Spleen (tissue), 11 donors: ENCODE data around the gene OXT. TPM values are rescaled to one million over a fixed set of nuclear protein-coding genes. Genes with fewer than 3 reads are reported as not detected.

ENCODE experiments used
- DNase-seq: peaks from one replicate; pipeline ENCODE4 v3.0.0-alpha.2; 2020
- H3K27ac ChIP-seq, 8 donors: fragments of 200-600 bp; sonication (generic) in 7 of 8; 1 replicate in 4 of 8; 2 replicates in 4 of 8; pipeline versions ENCODE4 v1.5.0 to v1.8.0; 2016 to 2021; ENCODE audit warnings: inconsistent platforms in 4 of 8, mild to moderate bottlenecking in 4 of 8, moderate library complexity in 1 of 8
- H3K27me3 ChIP-seq, 7 donors: fragments of 200-600 bp; sonication (generic) in 6 of 7; replicated peaks in 1 of 7; 1 replicate in 4 of 7; 2 replicates in 3 of 7; pipeline versions ENCODE4 v1.5.0 to v1.8.0; 2016 to 2021; ENCODE audit warnings: inconsistent platforms in 3 of 7, mild to moderate bottlenecking in 1 of 7
- H3K36me3 ChIP-seq, 6 donors: fragments of 200-600 bp; sonication (generic) in 5 of 6; 1 replicate in 4 of 6; 2 replicates in 2 of 6; pipeline versions ENCODE4 v1.5.0 to v1.8.0; 2016 to 2021; ENCODE audit warnings: inconsistent platforms in 2 of 6
- H3K4me1 ChIP-seq, 6 donors: fragments of 200-600 bp; sonication (generic) in 5 of 6; 1 replicate in 3 of 6; 2 replicates in 3 of 6; pipeline versions ENCODE4 v1.5.0 to v1.8.0; 2016 to 2021; ENCODE audit warnings: inconsistent platforms in 3 of 6
- H3K4me3 ChIP-seq, 8 donors: fragments of 200-600 bp; sonication (generic) in 7 of 8; 1 replicate in 4 of 8; 2 replicates in 4 of 8; pipeline versions ENCODE4 v1.5.0 to v1.8.0; 2016 to 2021; ENCODE audit warnings: inconsistent platforms in 4 of 8, mild to moderate bottlenecking in 4 of 8, moderate library complexity in 2 of 8
- H3K9me3 ChIP-seq, 8 donors: fragments of 200-600 bp; sonication (generic) in 7 of 8; 1 replicate in 4 of 8; 2 replicates in 4 of 8; pipeline versions ENCODE4 v1.5.0 to v1.8.0; 2016 to 2021; ENCODE audit warnings: inconsistent platforms in 4 of 8
- POLR2A ChIP-seq, 3 donors: fragments of 450-650 bp; IDR thresholded peaks; one replicate each; pipeline ENCODE4 v1.5.1; 2017; ENCODE audit warnings: antibody characterized with exemption in 3 of 3, mild to moderate bottlenecking in 1 of 3
- POLR2AphosphoS5 ChIP-seq, 3 donors: sonication (generic); formaldehyde crosslinking; IDR thresholded peaks; one replicate each; pipeline ENCODE4 v1.5.1; 2017; ENCODE audit warnings: antibody characterized with exemption in 3 of 3
- WGBS, 5 donors: extraction: QIAGEN DNeasy Blood & Tissue Kit in 3 of 5; methylation state at CpG; one replicate each; pipeline versions ENCODE4 v1.1.5 to v1.1.7; 2013 to 2018; 5-methylcytosine and 5-hydroxymethylcytosine counted together
- intact Hi-C: fragments of 100-400 bp; cut with DNase I; formaldehyde crosslinking; loops from one replicate; pipeline ENCODE4 v1.15.0; 2023; ENCODE audit warnings: low total_unique reads
- polyA plus RNA-seq, 3 donors: library from polyadenylated mRNA; stranded (reverse); fragments of 200-250 nt; gene quantifications; one replicate each; pipeline ENCODE4 v1.2.1, GENCODE V29; 2013
- total RNA-seq, 7 donors: library from RNA; depleted of rRNA in 3 of 7; stranded (reverse); fragments of >200 nt in 3 of 7; fragmentation: NEBNext Ultra II Directional in 4 of 7; extraction: Animal tissue kit (Norgen Biotek cat#: 25700) in 4 of 7; gene quantifications; one replicate each; pipeline versions ENCODE4 v1.1.0 to v1.2.1, GENCODE V29; 2016 to 2021
- TF ChIP-seq, protein P1 (sequence below), 11 experiments: fragments of 200-600 bp in 7 of 11; fragments of 450-650 bp in 4 of 11; sonication (generic) in 4 of 11; IDR thresholded peaks in 8 of 11; conservative IDR thresholded peaks in 3 of 11; 1 replicate in 7 of 11; 2 replicates in 4 of 11; pipeline versions ENCODE4 v1.4.0 to v1.8.0; 2016 to 2021; ENCODE audit warnings: antibody characterized with exemption in 11 of 11, inconsistent platforms in 4 of 11, mild to moderate bottlenecking in 1 of 11
- donor health status: healthy with polysubstance abuse.
- donor health status: DM: no; HTN: no; CAD: no; lungs with moderate emphysema.
- donor health status: DM: no; HTN: no; CAD: no.
- donor health status: Bipolar disorder and iron deficiency.
- donor health status: healthy.
- donor health status: DM: no; HTN: no; CAD: no.
- donor health status: DM: yes; HTN: yes; CAD: no.

The OXT gene
- total and polyA plus RNA-seq, 10 donors, result 0.68 to 1.00 TPM; not detected in 8

DNA sequence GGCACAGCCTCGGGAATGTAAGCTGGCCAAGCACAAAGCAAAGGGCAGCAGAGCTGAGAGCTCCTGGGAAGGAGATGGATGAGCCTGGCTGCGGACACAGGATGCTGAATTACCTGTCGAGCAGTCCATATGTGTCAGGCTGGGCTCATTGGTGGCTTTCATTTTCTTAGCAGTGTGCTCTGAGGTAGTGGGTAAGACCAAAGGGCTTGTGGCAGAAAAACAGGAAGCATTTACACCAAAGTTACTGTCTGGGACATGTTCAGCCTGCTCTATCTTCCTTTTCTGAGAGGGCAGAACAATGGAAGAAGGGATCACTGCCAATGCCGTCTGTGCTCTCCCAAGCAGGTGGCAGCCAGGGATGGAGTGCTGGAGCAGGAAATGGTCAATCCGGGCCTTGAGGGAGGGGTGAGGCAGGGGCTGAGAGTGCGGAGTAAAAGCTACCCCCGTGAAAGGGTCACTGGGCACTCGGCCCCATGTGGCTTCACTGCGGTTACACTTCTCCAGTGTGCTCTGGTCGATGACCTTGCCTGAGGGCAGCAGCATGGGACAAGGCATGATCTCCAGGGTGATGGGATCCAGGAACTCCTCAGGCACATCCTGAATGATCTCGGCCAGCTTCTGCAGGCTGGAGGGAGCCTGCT lies 50.0 kb downstream of the OXT start:
- Histone ChIP-seq H3K9me3 (peaks cover 0 to 34% (median 12%) of the 10 kb centered on the region in 8 donors), H3K4me3 (no peak overlapping the region), H3K36me3 (peaks cover 0 to 64% (median 19%) of the 10 kb centered on the region in 6 donors), H3K27me3 (no peaks in the 10 kb centered on the region), H3K27ac (peak overlapping the region in 5 of 8 donors; percentile 9 to 69 (median 34)), H3K4me1 (peaks cover 0 to 46% (median 10%) of the 10 kb centered on the region in 6 donors)
- no peak for DNase-seq
- TF ChIP-seq POLR2AphosphoS5 (IDR thresholded peaks at IDR 0.05) (no peak), POLR2A (IDR thresholded peaks at IDR 0.05) (no peak)
- TF ChIP-seq, protein P1, sequence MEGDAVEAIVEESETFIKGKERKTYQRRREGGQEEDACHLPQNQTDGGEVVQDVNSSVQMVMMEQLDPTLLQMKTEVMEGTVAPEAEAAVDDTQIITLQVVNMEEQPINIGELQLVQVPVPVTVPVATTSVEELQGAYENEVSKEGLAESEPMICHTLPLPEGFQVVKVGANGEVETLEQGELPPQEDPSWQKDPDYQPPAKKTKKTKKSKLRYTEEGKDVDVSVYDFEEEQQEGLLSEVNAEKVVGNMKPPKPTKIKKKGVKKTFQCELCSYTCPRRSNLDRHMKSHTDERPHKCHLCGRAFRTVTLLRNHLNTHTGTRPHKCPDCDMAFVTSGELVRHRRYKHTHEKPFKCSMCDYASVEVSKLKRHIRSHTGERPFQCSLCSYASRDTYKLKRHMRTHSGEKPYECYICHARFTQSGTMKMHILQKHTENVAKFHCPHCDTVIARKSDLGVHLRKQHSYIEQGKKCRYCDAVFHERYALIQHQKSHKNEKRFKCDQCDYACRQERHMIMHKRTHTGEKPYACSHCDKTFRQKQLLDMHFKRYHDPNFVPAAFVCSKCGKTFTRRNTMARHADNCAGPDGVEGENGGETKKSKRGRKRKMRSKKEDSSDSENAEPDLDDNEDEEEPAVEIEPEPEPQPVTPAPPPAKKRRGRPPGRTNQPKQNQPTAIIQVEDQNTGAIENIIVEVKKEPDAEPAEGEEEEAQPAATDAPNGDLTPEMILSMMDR (IDR thresholded peaks at IDR 0.05 in 8 of 11, conservative IDR thresholded peaks at IDR 0.05 in 3 of 11), result no peak
- intact Hi-C loops, result no loop called here
- 52 to 64% (median 56%) methylated on average over 10 to 11 of the region's 11 CpGs for WGBS, 5 donors

Other genes starting within 250 kb of the OXT start
- gene PCED1A, start 231.0 kb upstream of the OXT start, total RNA-seq, result 10 to 100 TPM; 38.2 to 57.5 (median 51.7) TPM
- gene PCED1A, start 231.0 kb upstream of the OXT start, polyA plus RNA-seq, result 100 to 1,000 TPM in 2 of 3 donors, 10 to 100 TPM in 1; 66.7 to 165 (median 137) TPM
- 10 to 100 TPM; 32.0 to 51.3 (median 41.4) TPM for gene VPS16, start 230.9 kb upstream of the OXT start, total RNA-seq
- 100 to 1,000 TPM in 1 of 3 donors, 10 to 100 TPM in 2; 44.5 to 104 (median 66.4) TPM for gene VPS16, start 230.9 kb upstream of the OXT start, polyA plus RNA-seq
- gene PTPRA, start 198.1 kb upstream of the OXT start, total RNA-seq, result 10 to 100 TPM; 47.6 to 65.5 (median 57.0) TPM
- gene PTPRA, start 198.1 kb upstream of the OXT start, polyA plus RNA-seq, result 10 to 100 TPM; 15.3 to 17.3 (median 15.7) TPM
- 1 to 10 TPM in 2 of 7 donors, under 1 TPM in 2, not detected in 3; 0.70 to 1.7 (median 1.0) TPM for gene GNRH2, start 28.0 kb upstream of the OXT start, total RNA-seq
- not detected for gene GNRH2, start 28.0 kb upstream of the OXT start, polyA plus RNA-seq
- 10 to 100 TPM; 22.5 to 40.1 (median 25.3) TPM for gene MRPS26, start 25.6 kb upstream of the OXT start, total RNA-seq
- 10 to 100 TPM; 44.3 to 64.6 (median 60.6) TPM for gene MRPS26, start 25.6 kb upstream of the OXT start, polyA plus RNA-seq
- 1 to 10 TPM in 1 of 7 donors, not detected in 6; 2.2 TPM for gene AVP, start 13.1 kb downstream of the OXT start, total RNA-seq
- not detected for gene AVP, start 13.1 kb downstream of the OXT start, polyA plus RNA-seq
- 10 to 100 TPM; 17.0 to 22.6 (median 18.5) TPM for gene FASTKD5, start 88.2 kb downstream of the OXT start, total RNA-seq
- gene FASTKD5, start 88.2 kb downstream of the OXT start, polyA plus RNA-seq, result 10 to 100 TPM in 1 of 3 donors, 1 to 10 TPM in 2; 8.4 to 11.1 (median 9.0) TPM
- 1 to 10 TPM; 5.9 to 8.1 (median 7.3) TPM for gene UBOX5, start 88.2 kb downstream of the OXT start, total RNA-seq
- 1 to 10 TPM; 2.4 to 4.0 (median 2.9) TPM for gene UBOX5, start 88.2 kb downstream of the OXT start, polyA plus RNA-seq
- 1 to 10 TPM; 1.4 to 5.5 (median 2.3) TPM for gene LZTS3, start 101.9 kb downstream of the OXT start, total RNA-seq
- gene LZTS3, start 101.9 kb downstream of the OXT start, polyA plus RNA-seq, result 1 to 10 TPM in 1 of 3 donors, under 1 TPM in 2; 0.64 to 1.6 (median 0.96) TPM
- gene DDRGK1, start 133.1 kb downstream of the OXT start, total RNA-seq, result 10 to 100 TPM; 38.2 to 53.7 (median 48.2) TPM
- 10 to 100 TPM; 25.6 to 37.3 (median 28.1) TPM for gene DDRGK1, start 133.1 kb downstream of the OXT start, polyA plus RNA-seq
- gene ITPA, start 137.9 kb downstream of the OXT start, total RNA-seq, result 10 to 100 TPM; 26.1 to 54.8 (median 38.1) TPM
- gene ITPA, start 137.9 kb downstream of the OXT start, polyA plus RNA-seq, result 100 to 1,000 TPM; 111 to 173 (median 165) TPM
- 1 to 10 TPM in 2 of 7 donors, under 1 TPM in 5; 0.52 to 1.6 (median 0.67) TPM for gene SLC4A11, start 167.6 kb downstream of the OXT start, total RNA-seq
- gene SLC4A11, start 167.6 kb downstream of the OXT start, polyA plus RNA-seq, result 1 to 10 TPM in 2 of 3 donors, under 1 TPM in 1; 0.93 to 1.4 (median 1.1) TPM